H1 (cell line): ENCODE results near the gene DOCK11. TPM values are rescaled to one million over a fixed set of nuclear protein-coding genes. Genes with fewer than 3 reads are reported as not detected.

Experiments
- CTCF ChIA-PET: fragments of 300-600 bp; sonication (Branson Sonifier 250); formaldehyde crosslinking; loops from one replicate; lab custom pipeline; 2021; ENCODE audit not compliant: partially characterized antibody; lab: Charles Lee
- POLR2A ChIA-PET: fragments of 300-600 bp; sonication (Branson Sonifier 250); formaldehyde crosslinking; loops from one replicate; lab custom pipeline; 2021; ENCODE audit warnings: inconsistent platforms; ENCODE audit not compliant: partially characterized antibody; lab: Charles Lee
- DNase-seq, 2 experiments: peaks; one replicate each; pipeline versions ENCODE4 v3.0.0 to v3.0.0-alpha.2; 2010 to 2022; ENCODE audit warnings: low spot score in 2 of 2, low read depth in 1 of 2, mixed read lengths in 1 of 2
- FAIRE-seq: peaks from 2 replicates; lab custom pipeline; 2011; peaks lifted over from hg19 to GRCh38; lab: Jason Lieb, UNC
- H2AFZ ChIP-seq: 2 replicates; pipeline ENCODE4 v1.8.1; 2012; ENCODE audit warnings: low read length, inconsistent platforms
- H2AK5ac ChIP-seq: 2 replicates; pipeline ENCODE4 v1.6.1; 2013; ENCODE audit warnings: low read depth, low read length
- H2BK120ac ChIP-seq: replicated peaks from 2 replicates; pipeline ENCODE3; 2013; ENCODE audit warnings: low read depth, low read length, inconsistent platforms
- H2BK12ac ChIP-seq: 2 replicates; pipeline ENCODE4 v1.6.1; 2013; ENCODE audit warnings: low read depth, low read length
- H2BK15ac ChIP-seq: 2 replicates; pipeline ENCODE4 v1.6.1; 2013; ENCODE audit warnings: low read length
- H2BK20ac ChIP-seq: 2 replicates; pipeline ENCODE4 v1.6.1; 2013; ENCODE audit warnings: low read length
- H2BK5ac ChIP-seq: 2 replicates; pipeline ENCODE4 v1.6.1; 2013; ENCODE audit warnings: low read depth, low read length
- H3K14ac ChIP-seq: 2 replicates; pipeline ENCODE4 v1.6.1; 2013; ENCODE audit warnings: inconsistent platforms; ENCODE audit not compliant: insufficient read length
- H3K18ac ChIP-seq: 2 replicates; pipeline ENCODE4 v1.6.1; 2013; ENCODE audit warnings: low read length; ENCODE audit errors: extremely low read depth
- H3K23ac ChIP-seq: 2 replicates; pipeline ENCODE4 v1.6.1; 2013; ENCODE audit warnings: inconsistent platforms; ENCODE audit not compliant: insufficient read length
- H3K23me2 ChIP-seq: 2 replicates; pipeline ENCODE4 v1.6.1; 2013; ENCODE audit warnings: low read depth, low read length
- H3K27ac ChIP-seq: 2 replicates; pipeline ENCODE4 v1.6.1; 2011; ENCODE audit warnings: low read depth, low read length, inconsistent platforms
- H3K27me3 ChIP-seq, 4 experiments: replicated peaks in 1 of 4; 1 replicate in 1 of 4; 2 replicates in 3 of 4; pipeline versions ENCODE4 v1.6.1 to v1.8.1; 2011 to 2013; ENCODE audit warnings: low read length in 3 of 4, mild to moderate bottlenecking in 3 of 4, inconsistent platforms in 2 of 4, mixed read lengths in 2 of 4, moderate library complexity in 1 of 4; ENCODE audit not compliant: control insufficient read depth in 3 of 4, insufficient read depth in 3 of 4; ENCODE audit errors: extremely low read depth in 1 of 4
- H3K36me3 ChIP-seq, 4 experiments: 2 replicates each; pipeline versions ENCODE4 v1.6.1 to v1.8.1; 2011 to 2013; ENCODE audit warnings: mild to moderate bottlenecking in 4 of 4, low read length in 3 of 4, moderate library complexity in 2 of 4, control low read depth in 1 of 4, inconsistent platforms in 1 of 4; ENCODE audit not compliant: insufficient read depth in 4 of 4, control insufficient read depth in 2 of 4
- H3K4ac ChIP-seq: replicated peaks from 2 replicates; pipeline ENCODE3; 2013; ENCODE audit warnings: low read length, low read depth, mixed read lengths, inconsistent platforms; ENCODE audit not compliant: insufficient read length
- H3K4me1 ChIP-seq, 4 experiments: replicated peaks in 1 of 4; 1 replicate in 1 of 4; 2 replicates in 3 of 4; pipeline versions ENCODE4 v1.6.1 to v1.8.1; 2011 to 2013; ENCODE audit warnings: low read length in 3 of 4, inconsistent platforms in 2 of 4, mixed read lengths in 1 of 4; ENCODE audit not compliant: insufficient read depth in 4 of 4, control insufficient read depth in 3 of 4
- H3K4me2 ChIP-seq, 2 experiments: 2 replicates each; pipeline versions ENCODE4 v1.6.1 to v1.8.1; 2011 to 2013; ENCODE audit warnings: low read depth in 2 of 2, low read length in 2 of 2, control low read depth in 1 of 2, inconsistent platforms in 1 of 2, mild to moderate bottlenecking in 1 of 2; ENCODE audit not compliant: insufficient read depth in 1 of 2
- H3K4me3 ChIP-seq, 4 experiments: fragments of 200-600, 300-600 bp in 1 of 4; sonication (generic), shearing (Covaris generic), sonication (Bioruptor Twin) in 1 of 4; 2 replicates each; pipeline versions ENCODE4 v1.5.1 to v1.8.1; 2011 to 2016; ENCODE audit warnings: low read length in 4 of 4, low read depth in 3 of 4, control low read depth in 2 of 4, inconsistent platforms in 2 of 4, mild to moderate bottlenecking in 2 of 4, mixed read lengths in 1 of 4, moderate library complexity in 1 of 4; ENCODE audit not compliant: insufficient read depth in 2 of 4; ENCODE audit errors: extremely low read depth in 1 of 4
- H3K56ac ChIP-seq: replicated peaks from 2 replicates; pipeline ENCODE3; 2013; ENCODE audit warnings: low read depth, mild to moderate bottlenecking, mixed read lengths, low read length, inconsistent platforms; ENCODE audit not compliant: insufficient read length
- H3K79me1 ChIP-seq: 2 replicates; pipeline ENCODE4 v1.6.1; 2013; ENCODE audit warnings: low read depth, low read length, control low read depth
- H3K79me2 ChIP-seq, 2 experiments: 2 replicates each; pipeline versions ENCODE4 v1.6.1 to v1.8.1; 2012 to 2013; ENCODE audit warnings: low read length in 2 of 2, mild to moderate bottlenecking in 2 of 2, inconsistent platforms in 1 of 2; ENCODE audit not compliant: insufficient read depth in 2 of 2, control insufficient read depth in 1 of 2
- H3K9ac ChIP-seq, 4 experiments: replicated peaks in 1 of 4; 1 replicate in 1 of 4; 2 replicates in 3 of 4; pipeline versions ENCODE4 v1.6.1 to v1.8.1; 2011 to 2013; ENCODE audit warnings: low read depth in 3 of 4, low read length in 3 of 4, control low read depth in 2 of 4, mild to moderate bottlenecking in 2 of 4, moderate library complexity in 2 of 4, inconsistent platforms in 1 of 4; ENCODE audit errors: extremely low read depth in 1 of 4
- H3K9me3 ChIP-seq, 2 experiments: 2 replicates each; pipeline versions ENCODE4 v1.6.1 to v1.8.1; 2012 to 2013; ENCODE audit warnings: mild to moderate bottlenecking in 2 of 2, moderate library complexity in 2 of 2, control low read depth in 1 of 2, inconsistent platforms in 1 of 2, low read depth in 1 of 2, low read length in 1 of 2, mixed read lengths in 1 of 2; ENCODE audit not compliant: insufficient read depth in 2 of 2
- H4K20me1 ChIP-seq, 2 experiments: replicated peaks in 1 of 2; 2 replicates each; pipeline versions ENCODE3 to v1.8.1; 2011 to 2013; ENCODE audit warnings: inconsistent platforms in 2 of 2, low read length in 2 of 2, mild to moderate bottlenecking in 1 of 2; ENCODE audit not compliant: insufficient read depth in 2 of 2, control insufficient read depth in 1 of 2
- H4K5ac ChIP-seq: 2 replicates; pipeline ENCODE4 v1.6.1; 2013; ENCODE audit warnings: low read length, low read depth, mixed read lengths, inconsistent platforms; ENCODE audit not compliant: insufficient read length
- H4K8ac ChIP-seq: 2 replicates; pipeline ENCODE4 v1.8.0; 2013; ENCODE audit warnings: mild to moderate bottlenecking, moderate library complexity, low read length, inconsistent platforms; ENCODE audit not compliant: insufficient read depth; ENCODE audit errors: extremely low read depth
- H4K91ac ChIP-seq: replicated peaks from 2 replicates; pipeline ENCODE3; 2013; ENCODE audit warnings: low read length, mixed read lengths, inconsistent platforms; ENCODE audit not compliant: insufficient read length
- ATF3 ChIP-seq: IDR thresholded peaks from 2 replicates; pipeline ENCODE4 v1.6.1; 2011; ENCODE audit warnings: low read depth, mild to moderate bottlenecking, low read length; ENCODE audit not compliant: insufficient read depth
- CBX8 ChIP-seq: fragments of 300-800, 300-1000 bp; sonication (generic); IDR thresholded peaks from 2 replicates; pipeline ENCODE4 v1.7.1; 2016; ENCODE audit warnings: low read depth, low read length, borderline replicate concordance
- CEBPB ChIP-seq: IDR thresholded peaks from 2 replicates; pipeline ENCODE4 v1.6.1; 2012; ENCODE audit warnings: low read depth, low read length
- CHD2 ChIP-seq: IDR thresholded peaks from 2 replicates; pipeline ENCODE4 v1.6.1; 2012; ENCODE audit warnings: low read length, improper control_type of control experiment
- CTCF ChIP-seq, 3 experiments: IDR thresholded peaks; 1 replicate in 2 of 3; 2 replicates in 1 of 3; pipeline versions ENCODE4 v1.5.1 to v1.6.1; 2011; ENCODE audit warnings: low read length in 3 of 3, mild to moderate bottlenecking in 3 of 3, inconsistent platforms in 2 of 3, low read depth in 1 of 3, moderate library complexity in 1 of 3; ENCODE audit not compliant: insufficient read depth in 1 of 3; ENCODE audit errors: control extremely low read depth in 1 of 3
- JUN ChIP-seq: IDR thresholded peaks from 2 replicates; pipeline ENCODE4 v1.6.1; 2011; ENCODE audit warnings: low read depth, mild to moderate bottlenecking, improper control_type of control experiment, low read length
- SIN3A ChIP-seq, 2 experiments: IDR thresholded peaks in 1 of 2; conservative IDR thresholded peaks in 1 of 2; 2 replicates each; pipeline ENCODE4 v1.6.1; 2011 to 2012; ENCODE audit warnings: low read length in 2 of 2, improper control_type of control experiment in 1 of 2, low read depth in 1 of 2, mild to moderate bottlenecking in 1 of 2
- TAF1 ChIP-seq: IDR thresholded peaks from 2 replicates; pipeline ENCODE4 v1.6.1; 2011; ENCODE audit warnings: mild to moderate bottlenecking, low read depth, low read length
- TEAD4 ChIP-seq: IDR thresholded peaks from 2 replicates; pipeline ENCODE4 v1.6.1; 2012; ENCODE audit warnings: low read depth, low read length, inconsistent platforms, mixed read lengths
- WGBS, 2 experiments: shearing (Covaris generic) in 1 of 2; methylation state at CpG; one replicate each; pipeline versions ENCODE4 v1.1.6 to v1.1.7; 2013 to 2015; ENCODE audit warnings: low lambda C conversion rate in 2 of 2, mixed read lengths in 2 of 2, inconsistent platforms in 1 of 2, low coverage in 1 of 2, missing lambda C conversion rate in 1 of 2; ENCODE audit not compliant: insufficient replicate concordance in 2 of 2, insufficient coverage in 1 of 2, insufficient read length in 1 of 2; ENCODE audit errors: extremely low coverage in 1 of 2, missing lambda C conversion rate in 1 of 2; 5-methylcytosine and 5-hydroxymethylcytosine counted together
- polyA plus RNA-seq, 7 experiments: library from polyadenylated mRNA; depleted of rRNA in 3 of 7; stranded (reverse) in 5 of 7; unstranded in 2 of 7; fragments of >200 nt in 5 of 7; fragments of 200-250 nt in 2 of 7; gene quantifications; 1 replicate in 5 of 7; 2 replicates in 1 of 7; 4 replicates in 1 of 7; pipeline versions ENCODE4 v1.2.1 to v1.2.3, GENCODE V29; 2011 to 2013; ENCODE audit warnings: missing spikeins in 2 of 7, mixed read lengths in 2 of 7
- total RNA-seq: library from RNA; stranded (reverse); fragmentation: NEBNext Ultra II Directional; extraction: Animal tissue kit (Norgen Biotek cat#: 25700); gene quantifications from 2 replicates; pipeline ENCODE4 v1.2.1, GENCODE V29; 2021

DOCK11 gene
- total and polyA plus RNA-seq, 2 of the 8 experiments (the other 6 are each of a cell fraction or from before 2014, with no cell fraction given), result 4.9 to 12.0 TPM

GRCh38 chrX:118499295-118499694 is 3.7 kb downstream of the DOCK11 start:
- CTCF ChIA-PET, result interaction anchor here (0.6 to 2.3 kb wide), 9 partner anchors 9 to 505 kb away, joined by 3 to 8 read pairs (median 4); no protein-coding TSS in a partner anchor
- Histone ChIP-seq H3K23ac (no peak overlapping the region), H4K5ac (no peak overlapping the region), H3K36me3 (no peaks in the 10 kb centered on the region), H3K27me3 (peaks cover 0 to 15% (median 9%) of the 10 kb centered on the region in 4 experiments; a peak in 6 of 7 replicates), H3K4me3 (peak overlapping the region in 2 of 4 experiments; percentile 21 to 39; a peak in 4 of 8 replicates), H4K20me1 (no peaks in the 10 kb centered on the region), H3K79me1 (no peaks in the 10 kb centered on the region), H2AFZ (peak overlapping the region; percentile 70; the same call in 1 of the 2 replicates), H2BK20ac (no peak overlapping the region), H3K27ac (no peak overlapping the region), H4K8ac (no peak overlapping the region), H2BK12ac (no peak overlapping the region), H3K4me2 (peak overlapping the region; percentile 51 to 57), H3K4me1 (peaks cover 0 to 11% (median 8%) of the 10 kb centered on the region in 4 experiments; a peak in 5 of 7 replicates), H3K79me2 (peaks cover 0 to 8% of the 10 kb centered on the region in 2 experiments; a peak in 1 of 4 replicates), H3K56ac (no peak overlapping the region), H2AK5ac (no peak overlapping the region), H3K23me2 (peaks cover 5% of the 10 kb centered on the region; the same call in 1 of the 2 replicates), H3K18ac (no peak overlapping the region; the same call in 1 of the 2 replicates), H2BK120ac (no peak overlapping the region), H3K14ac (no peak overlapping the region), H3K9ac (peak overlapping the region in 2 of 4 experiments; percentile 21 to 37; a peak in 2 of 7 replicates), H2BK5ac (no peak overlapping the region), H3K9me3 (no peaks in the 10 kb centered on the region), H3K4ac (no peak overlapping the region), H2BK15ac (no peak overlapping the region), H4K91ac (no peak overlapping the region)
- WGBS, 2 experiments, result 11% methylated on average over 15 of the region's 15 CpGs; no CpG with 5 or more reads in 1 of the 2 experiments
- POLR2A ChIA-PET, result no interaction called here
- FAIRE-seq (no peak), DNase-seq (peak in 1 of 2 experiments; percentile 47)
- TF ChIP-seq SIN3A (conservative IDR thresholded peaks at IDR 0.05 in 1 of 2, IDR thresholded peaks at IDR 0.05 in 1 of 2; ENCODE audit: low read depth in 1 of 2, low read length in 2 of 2) (no peak), CEBPB (no peak), ATF3 (no peak), CBX8 (no peak), TAF1 (0 out of 2 replicates have a peak, but pooled peaks have one; percentile 37), TEAD4 (peak; percentile 37; the same call in 1 of the 2 replicates), JUN (no peak), CTCF (IDR thresholded peaks at IDR 0.05; ENCODE audit: control extremely low read depth in 1 of 3, insufficient read depth in 1 of 3, low read depth in 1 of 3, low read length in 3 of 3) (peak; percentile 10 to 18 (median 18); a peak in 3 of 4 replicates), CHD2 (no peak)
